ENCODE results near the gene FATE1. TPM values are rescaled to one million over a fixed set of nuclear protein-coding genes. Genes with fewer than 3 reads are reported as not detected.
"Not testable (repeated sequence)": the region's sequence is repeated elsewhere in the genome, so short reads cannot be mapped to it uniquely, and the experiment has no call there.

The FATE1 gene
- total RNA-seq, 2 donors from 2014 or later = not detected

- H3K4me1 ChIP-seq (ENCODE audit: control insufficient read depth, insufficient read depth, low read length) = no peaks in the 10 kb centered on the region
- peak; percentile 69 for DNase-seq
- no peak for TF ChIP-seq CTCF (conservative IDR thresholded peaks at IDR 0.05)
- H3K27me3 Mint-ChIP-seq (ENCODE audit: insufficient read depth) = peaks cover 25% of the 10 kb centered on the region
- WGBS, 2 experiments (ENCODE audit: insufficient coverage in 1 of 2, insufficient read length in 1 of 2) = 4 to 20% methylated on average over 4 to 66 of the region's 100 CpGs
- peak within 1 kb of the TSS; percentile 65 for H3K4me3 Mint-ChIP-seq
- peaks cover 5% of the 10 kb centered on the region for H3K4me1 Mint-ChIP-seq
- no peak within 1 kb of the TSS for H3K27ac ChIP-seq (ENCODE audit: low read depth, low read length)
- H3K27ac Mint-ChIP-seq = no peak within 1 kb of the TSS
- no peaks in the 10 kb centered on the region for H3K36me3 Mint-ChIP-seq (ENCODE audit: low read depth)
- peaks cover 40% of the 10 kb centered on the region for H3K9me3 Mint-ChIP-seq
- H3K4me3 ChIP-seq (ENCODE audit: low read length) = peak within 1 kb of the TSS; percentile 74
- no peaks in the 10 kb centered on the region for H3K27me3 ChIP-seq (ENCODE audit: control insufficient read depth, insufficient read depth, low read length, poor library complexity, severe bottlenecking)
- no peaks in the 10 kb centered on the region for H3K9me3 ChIP-seq (ENCODE audit: control insufficient read depth, low read length)
- no peak within 1 kb of the TSS for H3K9ac ChIP-seq (ENCODE audit: extremely low read depth, low read length, poor library complexity, severe bottlenecking)
- H3K36me3 ChIP-seq (ENCODE audit: control insufficient read depth, insufficient read depth, low read length) = no peaks in the 10 kb centered on the region
Measured at GRCh38 chrX:151694661-151695582, 20.9 kb upstream of the FATE1 start, which contains the start of gene PRRG3. Gene PRRG3, plus strand, starts transcription at chrX:151695458. Its CDS starts 3,357 bp downstream, at chrX:151698815.

- Histone ChIP-seq H3K9me3 (ENCODE audit: control insufficient read depth, low read length) (no peaks in the 10 kb centered on the region), H3K36me3 (ENCODE audit: control insufficient read depth, insufficient read depth, low read length) (no peaks in the 10 kb centered on the region), H3K27me3 (ENCODE audit: control insufficient read depth, insufficient read depth, low read length, poor library complexity, severe bottlenecking) (no peaks in the 10 kb centered on the region), H3K4me1 (ENCODE audit: control insufficient read depth, insufficient read depth, low read length) (no peaks in the 10 kb centered on the region), H3K4me3 (ENCODE audit: low read length) (peak overlapping the region; percentile 74), H3K27ac (ENCODE audit: low read depth, low read length) (no peak overlapping the region), H3K9ac (ENCODE audit: extremely low read depth, low read length, poor library complexity, severe bottlenecking) (no peak overlapping the region)
- no peak for TF ChIP-seq CTCF (conservative IDR thresholded peaks at IDR 0.05)
- no peak for DNase-seq
- H3K36me3 Mint-ChIP-seq (ENCODE audit: low read depth) = no peaks in the 10 kb centered on the region
- no peak overlapping the region for H3K27ac Mint-ChIP-seq
- H3K9me3 Mint-ChIP-seq = peaks cover 40% of the 10 kb centered on the region
- WGBS, 2 experiments (ENCODE audit: insufficient coverage in 1 of 2, insufficient read length in 1 of 2) = 39 to 42% methylated on average over 3 to 19 of the region's 19 CpGs
- H3K4me1 Mint-ChIP-seq = peaks cover 5% of the 10 kb centered on the region
- peak overlapping the region; percentile 65 for H3K4me3 Mint-ChIP-seq
- H3K27me3 Mint-ChIP-seq (ENCODE audit: insufficient read depth) = peaks cover 25% of the 10 kb centered on the region
Measured at GRCh38 chrX:151695583-151696340, 20.1 kb upstream of the FATE1 start.

GRCh38 chrX:151697082-151697481 is 18.8 kb upstream of the FATE1 start:
- H3K9ac ChIP-seq (ENCODE audit: extremely low read depth, low read length, poor library complexity, severe bottlenecking); H3K4me3 ChIP-seq (ENCODE audit: low read length); H3K4me1 ChIP-seq (ENCODE audit: control insufficient read depth, insufficient read depth, low read length); DNase-seq; H3K27ac ChIP-seq (ENCODE audit: low read depth, low read length); H3K36me3 Mint-ChIP-seq (ENCODE audit: low read depth); H3K4me3 Mint-ChIP-seq; H3K4me1 Mint-ChIP-seq; H3K27me3 ChIP-seq (ENCODE audit: control insufficient read depth, insufficient read depth, low read length, poor library complexity, severe bottlenecking); H3K9me3 ChIP-seq (ENCODE audit: control insufficient read depth, low read length); H3K36me3 ChIP-seq (ENCODE audit: control insufficient read depth, insufficient read depth, low read length); H3K27ac Mint-ChIP-seq: not testable (repeated sequence)
- 92% methylated on average over 7 of the region's 8 CpGs; no CpG with 5 or more reads in 1 of the 2 experiments for whole genome bisulfite sequencing, 2 experiments (ENCODE audit: insufficient coverage in 1 of 2, insufficient read length in 1 of 2)
- H3K27me3 Mint-ChIP-seq (ENCODE audit: insufficient read depth) = peaks cover 25% of the 10 kb centered on the region
- peaks cover 44% of the 10 kb centered on the region for H3K9me3 Mint-ChIP-seq
